ENCODE results near the gene CLCN6. TPM values are rescaled to one million over a fixed set of nuclear protein-coding genes. Genes with fewer than 3 reads are reported as not detected.

The CLCN6 gene
- total and polyA plus RNA-seq, 12 donors: 12.0 to 29.2 (median 23.5) TPM

DNA sequence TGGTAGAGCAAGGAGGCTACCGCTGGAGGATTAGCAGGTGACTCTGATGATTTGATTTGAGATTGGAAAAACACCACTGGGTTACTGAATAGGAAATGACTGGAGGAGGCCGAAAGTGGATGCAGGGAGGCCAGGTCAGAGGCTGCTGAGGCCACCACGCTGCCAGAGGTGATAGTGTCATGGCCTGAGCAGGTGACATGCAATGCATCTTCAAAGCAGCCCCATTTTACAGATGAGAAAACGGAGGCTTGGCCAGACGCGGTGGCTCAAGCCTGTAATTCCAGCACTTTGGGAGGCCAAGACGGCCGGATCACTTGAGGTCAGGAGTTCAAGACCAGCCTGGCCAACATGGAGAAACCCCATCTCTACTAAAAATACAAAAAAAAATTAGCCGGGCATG lies 31.2 kb upstream of the CLCN6 start:
- no peak for DNase-seq
- intact Hi-C loops (cut with DNase I): no loop called here
- Histone ChIP-seq H3K9me3 (replicated peaks in 1 of 3) (no peaks in the 10 kb centered on the region), H3K4me1 (replicated peaks in 1 of 2) (no peaks in the 10 kb centered on the region), H3K27me3 (no peaks in the 10 kb centered on the region), H3K27ac (no peak overlapping the region), H3K36me3 (replicated peaks in 1 of 2) (no peaks in the 10 kb centered on the region), H3K4me3 (no peak overlapping the region)
- WGBS, 4 donors: 84 to 91% (median 90%) methylated on average over 8 to 9 of the region's 9 CpGs
- no peak for TF ChIP-seq POLR2A (IDR thresholded peaks at IDR 0.05)
- TF ChIP-seq, protein P1, sequence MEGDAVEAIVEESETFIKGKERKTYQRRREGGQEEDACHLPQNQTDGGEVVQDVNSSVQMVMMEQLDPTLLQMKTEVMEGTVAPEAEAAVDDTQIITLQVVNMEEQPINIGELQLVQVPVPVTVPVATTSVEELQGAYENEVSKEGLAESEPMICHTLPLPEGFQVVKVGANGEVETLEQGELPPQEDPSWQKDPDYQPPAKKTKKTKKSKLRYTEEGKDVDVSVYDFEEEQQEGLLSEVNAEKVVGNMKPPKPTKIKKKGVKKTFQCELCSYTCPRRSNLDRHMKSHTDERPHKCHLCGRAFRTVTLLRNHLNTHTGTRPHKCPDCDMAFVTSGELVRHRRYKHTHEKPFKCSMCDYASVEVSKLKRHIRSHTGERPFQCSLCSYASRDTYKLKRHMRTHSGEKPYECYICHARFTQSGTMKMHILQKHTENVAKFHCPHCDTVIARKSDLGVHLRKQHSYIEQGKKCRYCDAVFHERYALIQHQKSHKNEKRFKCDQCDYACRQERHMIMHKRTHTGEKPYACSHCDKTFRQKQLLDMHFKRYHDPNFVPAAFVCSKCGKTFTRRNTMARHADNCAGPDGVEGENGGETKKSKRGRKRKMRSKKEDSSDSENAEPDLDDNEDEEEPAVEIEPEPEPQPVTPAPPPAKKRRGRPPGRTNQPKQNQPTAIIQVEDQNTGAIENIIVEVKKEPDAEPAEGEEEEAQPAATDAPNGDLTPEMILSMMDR (IDR thresholded peaks at IDR 0.05): no peak

DNA sequence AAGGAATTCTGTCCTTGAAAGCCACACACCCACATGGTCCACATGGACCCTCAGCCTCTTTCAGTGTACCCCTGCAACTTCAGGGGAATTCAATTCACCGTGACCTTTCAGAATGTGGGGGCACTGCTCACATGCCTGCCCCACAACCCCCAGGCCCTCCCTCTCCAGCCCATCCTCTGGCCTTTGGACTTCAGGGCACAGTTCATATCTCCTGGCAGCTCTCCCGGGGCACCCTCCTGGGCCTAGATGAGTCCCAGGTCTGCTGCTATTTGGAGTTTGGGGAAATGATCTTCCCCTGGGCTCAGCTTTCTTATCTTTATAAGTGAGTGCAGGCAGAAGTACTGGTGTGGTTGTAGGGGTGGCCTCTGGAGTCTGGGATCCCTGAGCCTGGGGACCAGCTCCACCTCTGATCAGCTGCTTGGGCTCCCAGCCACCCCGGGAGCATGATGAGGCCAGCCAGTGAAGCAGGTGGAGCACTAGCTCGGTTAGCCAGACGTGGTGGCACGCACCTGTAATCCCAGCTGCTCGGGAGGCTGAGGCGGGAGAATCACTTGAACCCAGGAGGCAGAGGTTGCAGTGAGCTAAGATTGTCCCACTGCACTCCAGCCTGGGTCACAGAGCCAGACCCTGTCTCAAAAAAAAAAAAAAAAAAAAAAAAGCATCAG lies 28.2 kb upstream of the CLCN6 start:
- TF ChIP-seq POLR2A (IDR thresholded peaks at IDR 0.05): no peak
- TF ChIP-seq, protein P1 (IDR thresholded peaks at IDR 0.05): no peak
- H3K4me1 ChIP-seq (replicated peaks in 1 of 2): no peaks in the 10 kb centered on the region
- WGBS, 4 donors: 91 to 94% (median 92%) methylated on average over 3 to 8 of the region's 8 CpGs
- no peak overlapping the region for H3K27ac ChIP-seq
- H3K27me3 ChIP-seq: no peaks in the 10 kb centered on the region
- no peak for DNase-seq
- no peaks in the 10 kb centered on the region for H3K36me3 ChIP-seq (replicated peaks in 1 of 2)
- no peaks in the 10 kb centered on the region for H3K9me3 ChIP-seq (replicated peaks in 1 of 3)
- H3K4me3 ChIP-seq: no peak overlapping the region
- intact Hi-C loops (cut with DNase I): no loop called here

DNA sequence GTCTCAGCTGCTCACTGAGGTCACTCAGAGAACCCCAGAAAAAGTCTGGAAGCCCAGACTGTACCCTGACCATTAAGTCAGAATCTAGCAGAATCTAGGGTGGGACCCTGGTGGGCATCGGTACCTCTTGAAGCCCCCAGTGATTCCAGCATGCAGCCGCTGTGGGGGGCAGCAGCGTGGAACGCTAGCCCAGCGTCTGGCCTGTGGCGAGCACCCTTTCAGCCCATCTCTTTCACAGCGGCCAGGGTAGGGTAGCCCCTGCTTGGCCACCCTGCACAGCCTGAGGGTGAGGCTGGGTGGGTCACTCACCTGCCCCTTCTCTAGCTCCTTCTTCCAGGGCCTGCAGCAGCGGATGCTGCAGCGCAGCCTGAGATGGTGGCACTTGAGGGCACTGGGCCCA lies 27.7 kb upstream of the CLCN6 start:
- intact Hi-C loops (cut with DNase I): no loop called here
- 67 to 92% (median 91%) methylated on average over 1 to 9 of the region's 9 CpGs for WGBS, 4 donors
- Histone ChIP-seq H3K4me1 (replicated peaks in 1 of 2) (no peaks in the 10 kb centered on the region), H3K9me3 (replicated peaks in 1 of 3) (no peaks in the 10 kb centered on the region), H3K36me3 (replicated peaks in 1 of 2) (no peaks in the 10 kb centered on the region), H3K27me3 (no peaks in the 10 kb centered on the region), H3K27ac (no peak overlapping the region), H3K4me3 (no peak overlapping the region)
- DNase-seq: no peak
- no peak for TF ChIP-seq POLR2A (IDR thresholded peaks at IDR 0.05)
- TF ChIP-seq, protein P1 (IDR thresholded peaks at IDR 0.05): no peak

DNA sequence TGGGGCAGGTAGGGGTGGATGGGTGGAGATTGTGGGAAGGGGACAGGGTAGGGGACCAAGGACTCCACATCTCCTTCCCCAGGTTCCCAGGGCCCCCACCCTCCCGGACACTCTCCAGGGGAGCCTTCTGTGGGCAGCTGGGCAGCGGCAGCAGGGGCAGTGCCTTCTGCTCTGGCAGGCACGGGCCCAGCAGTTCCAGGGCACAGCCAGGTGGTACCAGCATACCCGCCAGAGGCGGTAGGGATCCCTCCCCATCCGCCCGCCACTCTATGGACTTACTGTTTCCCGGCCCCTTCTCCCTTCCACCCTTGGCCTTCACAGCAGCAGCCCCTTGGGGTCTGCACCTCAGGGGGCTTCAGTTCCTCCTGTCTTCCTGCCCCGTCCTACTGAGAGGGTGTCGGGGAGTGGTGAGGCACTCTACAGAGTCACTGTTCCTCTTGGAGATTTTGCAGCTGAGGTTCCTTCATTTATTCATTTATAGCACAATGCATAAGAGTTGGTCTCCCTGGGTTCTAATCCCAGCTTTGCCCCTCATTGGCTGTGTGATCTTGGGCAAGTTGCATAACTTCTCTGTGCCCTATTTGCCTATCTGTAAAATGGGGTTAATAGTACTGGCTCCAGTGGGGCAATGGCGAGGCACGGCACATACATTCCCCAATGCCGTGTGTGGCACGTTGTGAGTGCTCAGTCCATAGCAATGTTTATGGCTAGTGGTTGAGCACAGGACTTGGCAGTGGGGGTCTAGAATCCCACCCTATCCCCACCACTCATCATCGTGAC lies 27.0 kb upstream of the CLCN6 start:
- intact Hi-C loops (cut with DNase I): no loop called here
- Histone ChIP-seq H3K27me3 (no peaks in the 10 kb centered on the region), H3K36me3 (replicated peaks in 1 of 2) (no peaks in the 10 kb centered on the region), H3K9me3 (replicated peaks in 1 of 3) (no peaks in the 10 kb centered on the region), H3K4me3 (no peak overlapping the region), H3K27ac (no peak overlapping the region), H3K4me1 (replicated peaks in 1 of 2) (no peaks in the 10 kb centered on the region)
- WGBS, 4 donors: 81 to 91% (median 90%) methylated on average over 11 to 14 of the region's 15 CpGs
- DNase-seq: no peak
- TF ChIP-seq, protein P1 (IDR thresholded peaks at IDR 0.05): no peak
- no peak for TF ChIP-seq POLR2A (IDR thresholded peaks at IDR 0.05)

All from adrenal gland (tissue), 12 donors.